SK-N-SH (cell line): Measurements from ENCODE around the gene RAPGEFL1. TPM values are rescaled to one million over a fixed set of nuclear protein-coding genes. Genes with fewer than 3 reads are reported as not detected.
"Not testable (repeated sequence)": the region's sequence is repeated elsewhere in the genome, so short reads cannot be mapped to it uniquely, and the experiment has no call there.

Source experiments
- CTCF ChIA-PET: fragments of 300-600, 350-600 bp; formaldehyde crosslinking; extraction: SDS; loops from one replicate; lab custom pipeline; 2021; lab: Yijun Ruan, JAX
- POLR2A ChIA-PET: fragments of 350-600 bp; sonication (Branson Sonifier 250); formaldehyde crosslinking; extraction: SDS; loops from one replicate; lab custom pipeline; 2020; ENCODE audit warnings: antibody characterized with exemption, inconsistent platforms; lab: Yijun Ruan, JAX
- DNase-seq: peaks from one replicate; pipeline ENCODE4 v3.0.0; 2012
- H2AFZ ChIP-seq: fragments of 200-600 bp; sonication (generic); 2 replicates; pipeline ENCODE4 v1.8.1; 2016; ENCODE audit warnings: antibody characterized with exemption, mild to moderate bottlenecking, low read depth
- H3F3A ChIP-seq: fragments of 200-600 bp; sonication (generic); replicated peaks from 2 replicates; pipeline ENCODE3; 2016; ENCODE audit warnings: antibody characterized with exemption, mild to moderate bottlenecking; ENCODE audit not compliant: insufficient read depth
- H3K27ac ChIP-seq, 2 experiments: fragments of 200-500 bp in 1 of 2; fragments of 200-600 bp in 1 of 2; sonication (Bioruptor generic) in 1 of 2; sonication (generic), shearing (Covaris generic) in 1 of 2; 2 replicates each; pipeline versions ENCODE4 v1.5.1 to v1.6.1; 2014 to 2016; ENCODE audit warnings: low read depth in 2 of 2, inconsistent platforms in 1 of 2, low read length in 1 of 2, mild to moderate bottlenecking in 1 of 2, mixed read lengths in 1 of 2
- H3K27me3 ChIP-seq: fragments of 200-600 bp; sonication (generic), shearing (Covaris generic); 2 replicates; pipeline ENCODE4 v1.6.1; 2016; ENCODE audit warnings: mixed run types; ENCODE audit not compliant: insufficient read depth
- H3K36me3 ChIP-seq, 2 experiments: fragments of 200-500 bp in 1 of 2; fragments of 200-600 bp in 1 of 2; sonication (Bioruptor generic) in 1 of 2; sonication (generic) in 1 of 2; replicated peaks in 1 of 2; 2 replicates each; pipeline versions ENCODE3 to v1.5.1; 2014 to 2016; ENCODE audit warnings: low read length in 1 of 2, mild to moderate bottlenecking in 1 of 2; ENCODE audit not compliant: insufficient read depth in 2 of 2, control insufficient read depth in 1 of 2
- H3K4me1 ChIP-seq, 2 experiments: fragments of 200-500 bp in 1 of 2; fragments of 200-600 bp in 1 of 2; sonication (Bioruptor generic) in 1 of 2; sonication (generic), shearing (Covaris generic) in 1 of 2; 2 replicates each; pipeline versions ENCODE4 v1.5.1 to v1.6.1; 2014 to 2016; ENCODE audit warnings: low read depth in 1 of 2, low read length in 1 of 2, mixed run types in 1 of 2; ENCODE audit not compliant: insufficient read depth in 2 of 2, control insufficient read depth in 1 of 2
- H3K4me2 ChIP-seq: fragments of 200-600 bp; sonication (generic), shearing (Covaris generic); 2 replicates; pipeline ENCODE4 v1.6.1; 2017; ENCODE audit warnings: mixed run types
- H3K4me3 ChIP-seq, 2 experiments: fragments of 200-500 bp in 1 of 2; fragments of 200-600 bp in 1 of 2; sonication (Bioruptor generic) in 1 of 2; sonication (generic), shearing (Covaris generic) in 1 of 2; 2 replicates each; pipeline versions ENCODE4 v1.5.1 to v1.8.1; 2014 to 2016; ENCODE audit warnings: low read depth in 2 of 2, inconsistent platforms in 1 of 2, low read length in 1 of 2, mild to moderate bottlenecking in 1 of 2, mixed read lengths in 1 of 2, moderate library complexity in 1 of 2
- H3K79me2 ChIP-seq: fragments of 200-600 bp; sonication (generic); 2 replicates; pipeline ENCODE4 v1.8.1; 2017; ENCODE audit warnings: mild to moderate bottlenecking; ENCODE audit not compliant: insufficient read depth
- H3K9ac ChIP-seq: fragments of 200-600 bp; sonication (generic); 2 replicates; pipeline ENCODE4 v1.6.1; 2017; ENCODE audit warnings: mixed run types
- H3K9me2 ChIP-seq: fragments of 200-600 bp; sonication (generic); 2 replicates; pipeline ENCODE4 v1.6.1; 2017; ENCODE audit warnings: mixed run types
- H3K9me3 ChIP-seq: fragments of 200-600 bp; sonication (generic); 2 replicates; pipeline ENCODE4 v1.6.1; 2017; ENCODE audit warnings: mixed run types, mild to moderate bottlenecking, moderate library complexity
- H4K20me1 ChIP-seq: fragments of 200-600 bp; sonication (generic); 2 replicates; pipeline ENCODE4 v1.6.1; 2017; ENCODE audit warnings: mild to moderate bottlenecking, mixed run types; ENCODE audit not compliant: insufficient read depth
- CHD2 ChIP-seq: fragments of 150-350 bp; IDR thresholded peaks from 2 replicates; pipeline ENCODE4 v1.6.1; 2018; ENCODE audit warnings: low read length; ENCODE audit not compliant: partially characterized antibody
- CTCF ChIP-seq: fragments of 200-600 bp; sonication (generic); IDR thresholded peaks from 2 replicates; pipeline ENCODE4 v1.6.1; 2017; ENCODE audit warnings: antibody characterized with exemption, mild to moderate bottlenecking, moderate library complexity
- FOXM1 ChIP-seq: IDR thresholded peaks from 2 replicates; pipeline ENCODE4 v1.4.0; 2012; ENCODE audit warnings: low read depth, mild to moderate bottlenecking
- GABPA ChIP-seq: IDR thresholded peaks from 2 replicates; pipeline ENCODE4 v1.4.0; 2012; ENCODE audit warnings: low read depth, mild to moderate bottlenecking
- GATA2 ChIP-seq: sonication (generic); formaldehyde crosslinking; IDR thresholded peaks from 2 replicates; pipeline ENCODE4 v1.5.0; 2020; ENCODE audit warnings: mild to moderate bottlenecking, missing genetic modification reagents
- IRF3 ChIP-seq: fragments of 150-350 bp; IDR thresholded peaks from 2 replicates; pipeline ENCODE4 v1.6.1; 2016; ENCODE audit warnings: mild to moderate bottlenecking, low read depth, low read length
- MAX ChIP-seq: IDR thresholded peaks from 2 replicates; pipeline ENCODE4 v1.4.0; 2012; ENCODE audit warnings: low read depth
- NFIC ChIP-seq: IDR thresholded peaks from 2 replicates; pipeline ENCODE4 v1.4.0; 2012; ENCODE audit warnings: borderline replicate concordance
- RAD21 ChIP-seq: IDR thresholded peaks from 2 replicates; pipeline ENCODE4 v1.6.1; 2012; ENCODE audit warnings: mild to moderate bottlenecking, low read length
- RCOR1 ChIP-seq: fragments of 150-350 bp; IDR thresholded peaks from 2 replicates; pipeline ENCODE4 v1.6.1; 2017; ENCODE audit warnings: antibody characterized with exemption, low read length
- REST ChIP-seq: IDR thresholded peaks from 2 replicates; pipeline ENCODE4 v1.6.1; 2012; ENCODE audit warnings: mild to moderate bottlenecking, low read depth, low read length, moderate library complexity
- RFX5 ChIP-seq: IDR thresholded peaks from 2 replicates; pipeline ENCODE4 v1.6.1; 2012; ENCODE audit warnings: mild to moderate bottlenecking, improper control_type of control experiment, low read length
- TEAD4 ChIP-seq: IDR thresholded peaks from 2 replicates; pipeline ENCODE4 v1.4.0; 2012; ENCODE audit warnings: mild to moderate bottlenecking, borderline replicate concordance; ENCODE audit not compliant: insufficient read depth
- USF2 ChIP-seq: fragments of 150-350 bp; IDR thresholded peaks from 2 replicates; pipeline ENCODE4 v1.6.1; 2017; ENCODE audit warnings: antibody characterized with exemption, low read length, low read depth, borderline replicate concordance
- WGBS: methylation state at CpG from one replicate; pipeline ENCODE4 v1.1.6; 2017; ENCODE audit warnings: low lambda C conversion rate; 5-methylcytosine and 5-hydroxymethylcytosine counted together
- polyA plus RNA-seq, 3 experiments: library from polyadenylated mRNA; depleted of rRNA; stranded (reverse); fragments of >200 nt; gene quantifications; 2 replicates each; pipeline ENCODE4 v1.2.3, GENCODE V29; 2012

The RAPGEFL1 gene
- polyA plus RNA-seq, 1 of the 3 experiments (the other 2 are of a cell fraction) = 5.9 TPM

- Histone ChIP-seq H2AFZ (peak overlapping the region; percentile 87), H4K20me1 (no peaks in the 10 kb centered on the region), H3K36me3 (peaks cover 32 to 54% of the 10 kb centered on the region in 2 experiments), H3K4me3 (peak overlapping the region; percentile 59 to 65), H3F3A (peaks cover 42% of the 10 kb centered on the region), H3K9me3 (no peaks in the 10 kb centered on the region), H3K9ac (peak overlapping the region; percentile 70), H3K4me2 (peak overlapping the region; percentile 93), H3K27ac (peak overlapping the region; percentile 85 to 90), H3K27me3 (no peaks in the 10 kb centered on the region), H3K4me1 (peaks cover 4% of the 10 kb centered on the region in 2 experiments; a peak in 2 of 4 replicates), H3K9me2 (no peaks in the 10 kb centered on the region), H3K79me2 (peaks cover 69% of the 10 kb centered on the region)
- DNase-seq = no peak
- 17% methylated on average over 14 of the region's 14 CpGs for WGBS
- ChIA-PET POLR2A (interaction anchor here (0.6 to 2.6 kb wide), 6 partner anchors 13 to 689 kb away, joined by 3 to 14 read pairs (median 3); partner anchors contain the start of gene MED1), CTCF (interaction anchor here (1.2 to 3.2 kb wide), 7 partner anchors 10 to 53 kb away, joined by 3 to 13 read pairs (median 5); no protein-coding TSS in a partner anchor)
- no peak for TF ChIP-seq USF2
- no peak for TF ChIP-seq CTCF
- TF ChIP-seq MAX = no peak
- no peak for TF ChIP-seq FOXM1
- no peak for TF ChIP-seq RCOR1
- TF ChIP-seq IRF3 = no peak
- no peak for TF ChIP-seq RFX5
- no peak for TF ChIP-seq RAD21
- TF ChIP-seq REST = no peak
- TF ChIP-seq CHD2 = no peak
- no peak for TF ChIP-seq TEAD4
- no peak for TF ChIP-seq NFIC
- TF ChIP-seq GABPA = no peak
- TF ChIP-seq GATA2 = no peak
These were observed 37.7 kb upstream of the RAPGEFL1 start for GRCh38 chr17:40139566-40140058.

- POLR2A ChIA-PET = interaction anchor here (0.6 kb wide), 1 partner anchor 31 kb away, joined by 5 read pairs; no protein-coding TSS in a partner anchor
- H3K36me3 ChIP-seq = peaks cover 18 to 43% of the 10 kb centered on the region in 2 experiments
- H2AFZ ChIP-seq, H3K4me3 ChIP-seq, CTCF ChIA-PET, H3K9ac ChIP-seq, H3K4me2 ChIP-seq, H3K27me3 ChIP-seq, DNase-seq, H3K9me3 ChIP-seq, H3K27ac ChIP-seq, H3K9me2 ChIP-seq, H3K4me1 ChIP-seq, H4K20me1 ChIP-seq: not testable (repeated sequence)
- peaks cover 16% of the 10 kb centered on the region for H3F3A ChIP-seq
- WGBS = 98% methylated on average over 3 of the region's 3 CpGs
- peaks cover 89% of the 10 kb centered on the region for H3K79me2 ChIP-seq
These were observed 34.1 kb upstream of the RAPGEFL1 start for GRCh38 chr17:40143166-40143565.
